Heart left ventricle (tissue), 16 donors: ENCODE results near the gene MAPKAPK3. TPM values are rescaled to one million over a fixed set of nuclear protein-coding genes. Genes with fewer than 3 reads are reported as not detected.

Source experiments
- ATAC-seq, 4 donors: fragments of 200-7000 bp; cut with Tn5 transposase; one replicate each; pipeline ENCODE4 v1.9.1; 2020 to 2022; ENCODE audit warnings: moderate library complexity in 4 of 4, mild to moderate bottlenecking in 3 of 4, moderate number of reproducible peaks in 1 of 4
- DNase-seq, 5 donors: peaks; one replicate each; pipeline ENCODE4 v3.0.0-alpha.2; 2020
- H3K27ac ChIP-seq, 12 donors: fragments of 200-600 bp; sonication (generic) in 4 of 12; one replicate each; pipeline versions ENCODE4 v1.5.0 to v1.8.0; 2016 to 2022; ENCODE audit warnings: mild to moderate bottlenecking in 2 of 12
- H3K27me3 ChIP-seq, 9 donors: fragments of 200-600 bp; sonication (generic) in 2 of 9; one replicate each; pipeline versions ENCODE4 v1.5.1 to v1.8.0; 2016 to 2022; ENCODE audit warnings: mild to moderate bottlenecking in 3 of 9
- H3K36me3 ChIP-seq, 9 donors: fragments of 200-600 bp; sonication (generic) in 2 of 9; one replicate each; pipeline versions ENCODE4 v1.5.0 to v1.8.0; 2018 to 2022; ENCODE audit warnings: mild to moderate bottlenecking in 2 of 9
- H3K4me1 ChIP-seq, 12 donors: fragments of 200-600 bp; sonication (generic) in 4 of 12; one replicate each; pipeline versions ENCODE4 v1.5.0 to v1.8.0; 2016 to 2022; ENCODE audit warnings: mild to moderate bottlenecking in 3 of 12
- H3K4me3 ChIP-seq, 12 donors: fragments of 200-600 bp; sonication (generic) in 4 of 12; one replicate each; pipeline versions ENCODE4 v1.5.0 to v1.8.0; 2017 to 2022; ENCODE audit warnings: mild to moderate bottlenecking in 9 of 12, moderate library complexity in 4 of 12
- H3K9me3 ChIP-seq, 12 donors: fragments of 200-600 bp; sonication (generic) in 4 of 12; one replicate each; pipeline versions ENCODE4 v1.5.0 to v1.8.0; 2016 to 2022; ENCODE audit warnings: mild to moderate bottlenecking in 1 of 12
- CTCF ChIP-seq, 12 donors: fragments of 200-600 bp; sonication (generic) in 4 of 12; IDR thresholded peaks; one replicate each; pipeline versions ENCODE4 v1.5.0 to v1.8.0; 2018 to 2022; ENCODE audit warnings: antibody characterized with exemption in 12 of 12, mild to moderate bottlenecking in 5 of 12
- POLR2A ChIP-seq, 2 donors: fragments of 450-650 bp; IDR thresholded peaks; one replicate each; pipeline ENCODE4 v1.6.1; 2017; ENCODE audit warnings: antibody characterized with exemption in 2 of 2, mild to moderate bottlenecking in 2 of 2, moderate library complexity in 2 of 2
- WGBS, 4 donors: extraction: QIAGEN DNeasy Blood & Tissue Kit in 2 of 4; methylation state at CpG; one replicate each; pipeline versions ENCODE4 v1.1.5 to v1.1.7; 2013 to 2018; 5-methylcytosine and 5-hydroxymethylcytosine counted together
- intact Hi-C, 10 donors: fragments of 100-400 bp; cut with DNase I; formaldehyde crosslinking; loops; one replicate each; pipeline versions ENCODE4 v1.11.1 to v1.14.2; 2022
- polyA plus RNA-seq, 2 donors: library from polyadenylated mRNA; stranded (reverse); fragments of 200-250 nt; gene quantifications; one replicate each; pipeline ENCODE4 v1.2.3, GENCODE V29; 2013
- total RNA-seq, 9 donors: library from RNA; depleted of rRNA in 2 of 9; stranded (reverse); fragments of >200 nt in 2 of 9; fragmentation: NEBNext Ultra II Directional in 3 of 9; extraction: Animal tissue kit (Norgen Biotek cat#: 25700) in 3 of 9; gene quantifications; one replicate each; pipeline versions ENCODE4 v1.1.0 to v1.2.4, GENCODE V29; 2016 to 2023
- donor health status: ischemic (EF 13 %, LVEDD 7.1; RV severe dilation, severe dysfunction).
- donor health status: healthy with polysubstance abuse.
- donor health status: DM: no; HTN: yes; CAD: no.
- donor health status: DM: no; HTN: no; CAD: no.
- donor health status: ischemic (EF 25% LVEDD 6.9; RV normal size, moderate dysfunction).
- donor health status: ischemic (EF 25% LVEDD 5.7; RV mildly dilated, moderate dysfunction).
- donor health status: healthy.
- donor health status: DM: yes; HTN: yes; CAD: no.
- donor health status: ischemic (EF 35%, LVEDD 5.7; RV mildly dilated, moderate dysfunction).
- donor health status: nonischemic (EF 11% LVEDD 7.7; RV severe dilation, severe dysfunction).
- donor health status: DM: yes; HTN: yes; CAD: no.
- donor health status: PGD.
- donor health status: ischemic (EF 29% LVEDD 5.4; RV normal size, mild dysfunction).
- donor health status: nonischemic (EF 23%, LVEDD 6.1; RV moderate dilation, normal function).

The MAPKAPK3 gene
- total and polyA plus RNA-seq, 11 donors: 226 to 398 (median 287) TPM

- H3K27ac ChIP-seq: no peak overlapping the region
- 91% methylated on average over 6 of the region's 6 CpGs for WGBS, 4 donors
- TF ChIP-seq POLR2A (IDR thresholded peaks at IDR 0.05): no peak
- intact Hi-C loops: loop anchor here in 1 of 10 donors (10.0 kb wide), 1 partner anchor 84 kb away; no protein-coding TSS in a partner anchor
- no peak overlapping the region for H3K4me3 ChIP-seq
- ATAC-seq (no peak), DNase-seq (peak in 1 of 5 donors; percentile 13)
- no peaks in the 10 kb centered on the region for H3K9me3 ChIP-seq
- H3K27me3 ChIP-seq: no peaks in the 10 kb centered on the region
- H3K36me3 ChIP-seq: no peaks in the 10 kb centered on the region
- peaks cover 0 to 7% (median 0%) of the 10 kb centered on the region in 12 donors for H3K4me1 ChIP-seq
These were observed 41.5 kb downstream of the MAPKAPK3 start for GRCh38 chr3:50658416-50658815.

- Histone ChIP-seq H3K4me1 (peaks cover 0 to 10% (median 0%) of the 10 kb centered on the region in 12 donors), H3K4me3 (no peak overlapping the region), H3K27me3 (no peaks in the 10 kb centered on the region), H3K9me3 (no peaks in the 10 kb centered on the region), H3K36me3 (no peaks in the 10 kb centered on the region), H3K27ac (no peak overlapping the region)
- DNase-seq (no peak), ATAC-seq (no peak)
- intact Hi-C loops: loop anchor here in 1 of 10 donors (10.0 kb wide), 1 partner anchor 84 kb away; no protein-coding TSS in a partner anchor
- TF ChIP-seq POLR2A (IDR thresholded peaks at IDR 0.05) (no peak), CTCF (IDR thresholded peaks at IDR 0.05) (no peak)
- WGBS, 4 donors: 77 to 96% (median 90%) methylated on average over 3 of the region's 3 CpGs
These were observed 41.9 kb downstream of the MAPKAPK3 start for GRCh38 chr3:50658831-50659230.

- DNase-seq (peak in 1 of 5 donors; percentile 6), ATAC-seq (no peak)
- Histone ChIP-seq H3K36me3 (no peaks in the 10 kb centered on the region), H3K9me3 (no peaks in the 10 kb centered on the region), H3K27me3 (no peaks in the 10 kb centered on the region), H3K27ac (no peak overlapping the region), H3K4me1 (peaks cover 0 to 10% (median 0%) of the 10 kb centered on the region in 12 donors), H3K4me3 (no peak overlapping the region)
- TF ChIP-seq POLR2A (IDR thresholded peaks at IDR 0.05): no peak
- no peak for TF ChIP-seq CTCF (IDR thresholded peaks at IDR 0.05)
- WGBS, 4 donors: 91 to 95% (median 93%) methylated on average over 9 to 10 of the region's 10 CpGs
- intact Hi-C loops: no loop called here
These were observed 43.4 kb downstream of the MAPKAPK3 start for GRCh38 chr3:50660386-50660785.

GRCh38 chr3:50661321-50661837 is 44.4 kb downstream of the MAPKAPK3 start:
- ATAC-seq (no peak), DNase-seq (peak in 1 of 5 donors; percentile 9)
- H3K36me3 ChIP-seq: no peaks in the 10 kb centered on the region
- H3K27me3 ChIP-seq: no peaks in the 10 kb centered on the region
- 72 to 80% (median 77%) methylated on average over 6 of the region's 6 CpGs for WGBS, 4 donors
- TF ChIP-seq CTCF (IDR thresholded peaks at IDR 0.05): no peak
- no peak for TF ChIP-seq POLR2A (IDR thresholded peaks at IDR 0.05)
- intact Hi-C loops: no loop called here
- no peak overlapping the region for H3K27ac ChIP-seq
- H3K9me3 ChIP-seq: no peaks in the 10 kb centered on the region
- peaks cover 0 to 10% (median 0%) of the 10 kb centered on the region in 12 donors for H3K4me1 ChIP-seq
- H3K4me3 ChIP-seq: no peak overlapping the region

GRCh38 chr3:50662408-50662807 is 45.5 kb downstream of the MAPKAPK3 start:
- H3K4me3 ChIP-seq: no peak overlapping the region
- WGBS, 4 donors: 42 to 49% (median 49%) methylated on average over 2 of the region's 2 CpGs
- no peak overlapping the region for H3K27ac ChIP-seq
- no peaks in the 10 kb centered on the region for H3K9me3 ChIP-seq
- intact Hi-C loops: no loop called here
- ATAC-seq (no peak), DNase-seq (peak in 1 of 5 donors; percentile 10)
- H3K36me3 ChIP-seq: no peaks in the 10 kb centered on the region
- TF ChIP-seq CTCF (IDR thresholded peaks at IDR 0.05) (no peak), POLR2A (IDR thresholded peaks at IDR 0.05) (no peak)
- H3K27me3 ChIP-seq: no peaks in the 10 kb centered on the region
- peaks cover 0 to 11% (median 0%) of the 10 kb centered on the region in 12 donors for H3K4me1 ChIP-seq
